Measurements from ENCODE around the gene PDK2. TPM values are rescaled to one million over a fixed set of nuclear protein-coding genes. Genes with fewer than 3 reads are reported as not detected.

The PDK2 gene
- polyA plus RNA-seq, 1 donor = 131 TPM

DNA sequence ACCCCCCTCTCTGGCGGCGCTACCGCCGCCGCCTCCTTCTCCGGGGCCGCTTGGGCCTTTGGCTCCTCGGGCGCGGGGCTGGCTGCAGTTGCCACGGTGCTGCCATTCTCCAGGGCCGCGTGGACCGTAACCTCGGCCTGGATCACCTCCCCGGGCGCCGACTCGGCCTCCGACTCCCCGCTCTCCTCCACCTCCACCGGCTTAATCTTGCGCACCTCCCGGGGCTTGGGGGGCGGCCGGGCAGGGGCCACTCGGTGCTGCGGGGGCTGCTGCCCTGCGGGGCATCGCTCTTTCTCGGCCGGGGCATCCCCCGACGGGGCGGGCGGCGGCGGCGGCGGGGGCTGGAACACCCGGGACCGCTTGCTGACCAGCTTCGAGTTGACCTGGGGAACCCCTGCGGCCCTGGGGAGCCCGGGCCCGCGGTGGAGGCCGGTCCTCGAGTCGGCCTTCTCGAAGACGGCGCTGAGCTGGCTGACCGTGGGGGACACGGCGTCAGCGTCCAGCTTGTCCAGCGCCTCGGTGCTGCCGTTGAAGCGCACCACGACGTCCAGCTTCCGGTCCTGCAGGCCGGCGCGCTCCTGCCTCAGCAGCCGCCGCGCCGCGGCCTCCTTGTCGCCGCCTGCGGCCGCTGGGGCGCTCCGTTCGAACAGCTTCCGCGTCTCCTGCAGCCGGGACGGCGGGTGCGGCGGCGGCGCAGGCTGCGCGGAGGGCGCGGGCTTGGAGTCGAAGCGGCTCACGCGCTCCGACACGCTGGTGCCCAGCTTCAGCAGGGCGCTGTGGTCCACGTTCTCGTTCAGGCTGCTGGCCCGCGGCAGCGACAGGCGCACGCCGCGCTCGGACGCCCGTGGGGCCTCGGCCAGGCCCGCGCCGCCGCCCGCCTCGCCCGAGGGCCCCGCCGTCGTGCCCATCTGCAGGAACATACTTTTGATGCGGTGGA lies 54.5 kb downstream of the PDK2 start:
- DNase-seq = no peak

DNA sequence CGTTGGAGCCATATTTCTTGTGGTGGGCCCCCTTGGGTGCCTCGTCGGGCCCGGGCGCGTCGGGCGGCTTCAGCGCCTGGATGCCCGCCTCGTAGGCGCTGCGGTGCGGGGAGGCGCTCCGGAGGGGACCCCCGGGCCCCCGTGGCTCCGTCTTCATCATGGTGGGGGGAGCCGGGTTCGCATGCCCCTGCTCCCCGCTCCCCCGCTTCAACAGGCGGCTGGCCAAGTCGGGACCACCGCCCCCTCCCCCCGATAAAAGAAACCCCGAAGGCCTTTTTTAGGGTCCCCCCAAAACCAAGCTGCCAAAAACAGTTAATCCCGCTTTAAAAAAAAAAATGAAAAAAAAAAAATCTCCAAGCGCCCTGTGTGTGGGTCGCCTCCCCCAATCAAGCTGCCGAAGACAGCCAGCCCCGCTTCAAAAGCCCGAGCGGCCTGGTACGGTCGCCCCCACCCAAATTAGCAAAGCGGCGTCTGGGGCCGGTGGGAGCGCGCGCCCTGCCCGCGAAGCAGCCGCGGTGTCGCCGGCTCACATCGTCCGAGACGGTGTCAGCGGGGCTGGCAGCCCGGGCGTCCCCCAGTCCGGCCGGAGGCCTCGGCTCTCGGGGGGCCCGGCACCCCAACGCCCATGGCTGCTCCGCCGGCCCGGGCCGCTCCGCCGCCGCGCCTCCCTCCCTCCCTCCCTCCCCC lies 55.3 kb downstream of the PDK2 start, which contains the start of gene PPP1R9B:
Gene PPP1R9B (minus strand): TSS at position 324 of the 687 bp plus-strand sequence. CDS start 164 bp downstream, at position 160.
- no peak for DNase-seq

DNA sequence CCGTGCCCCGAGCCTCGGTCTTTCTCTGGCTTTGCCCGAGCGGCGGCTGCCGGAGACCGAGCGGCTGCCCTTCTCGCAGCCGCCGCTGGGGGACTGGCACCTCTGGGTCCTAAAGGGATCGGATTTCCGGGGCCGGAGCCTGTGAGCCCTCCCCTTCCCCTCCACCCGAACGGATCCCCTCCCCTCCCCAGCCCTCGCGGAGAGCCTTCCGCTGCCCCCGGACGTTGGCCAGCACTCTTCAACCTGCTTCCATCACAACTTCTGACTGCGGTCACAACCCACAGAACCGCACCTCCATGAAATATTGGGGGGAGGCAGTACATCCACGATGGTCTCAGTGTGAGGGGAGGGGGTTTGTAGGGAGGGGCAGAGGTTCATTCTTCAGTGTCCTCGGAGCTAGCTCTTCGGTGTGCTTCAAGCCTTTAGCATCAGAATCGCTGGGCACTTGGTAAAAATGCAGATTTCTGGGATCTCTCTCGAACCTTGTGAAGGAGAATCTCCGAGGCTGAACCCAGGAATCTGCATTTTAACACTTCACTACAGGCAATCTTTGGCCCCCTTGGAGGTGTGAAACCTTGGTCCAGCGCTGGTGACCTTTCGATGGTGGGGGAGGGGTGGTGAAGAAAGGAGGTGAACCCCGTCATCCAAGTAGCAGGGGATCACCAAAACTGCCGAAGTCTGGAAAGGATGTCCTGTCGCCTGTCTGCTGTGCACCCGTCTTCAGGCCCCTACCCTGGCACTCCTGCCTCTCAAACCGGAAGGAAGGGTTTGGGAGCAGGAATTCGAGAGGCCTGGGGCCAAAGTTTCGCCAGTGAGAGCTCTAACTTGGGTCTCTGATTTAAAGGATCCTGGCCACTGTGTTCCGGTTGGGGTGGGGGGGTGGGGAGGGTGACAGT lies 56.1 kb downstream of the PDK2 start:
- peak; percentile 89 for DNase-seq

DNA sequence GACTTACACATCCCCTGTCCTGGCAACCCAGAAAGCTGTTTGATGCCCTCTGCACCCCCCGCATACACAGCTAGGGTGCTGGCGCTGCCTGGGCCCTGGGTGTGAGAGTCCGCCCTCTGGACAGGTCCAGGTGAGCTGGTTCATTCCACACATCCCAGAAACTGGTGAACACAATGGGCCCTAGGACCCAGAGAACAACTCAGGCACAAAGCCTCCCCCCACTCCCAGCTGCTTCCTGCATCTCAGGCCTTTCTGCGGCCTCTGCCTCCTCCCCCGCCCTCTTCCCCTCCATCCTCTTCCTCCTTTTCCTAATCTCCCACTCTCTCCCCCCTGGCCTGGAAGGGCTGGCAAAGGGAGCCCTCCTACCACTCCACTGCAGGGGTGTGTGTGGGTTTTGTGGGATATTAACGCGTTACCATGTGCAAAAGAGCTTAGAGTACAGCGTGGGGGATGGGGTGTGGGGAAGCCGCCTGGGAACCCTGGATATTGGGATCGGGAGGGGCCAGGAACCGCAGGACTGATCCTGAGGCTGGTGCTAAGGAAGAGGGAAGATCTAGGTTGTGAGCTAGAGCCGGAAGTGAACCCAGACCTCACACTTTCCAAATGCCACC lies 56.9 kb downstream of the PDK2 start:
- DNase-seq = peak; percentile 89

DNA sequence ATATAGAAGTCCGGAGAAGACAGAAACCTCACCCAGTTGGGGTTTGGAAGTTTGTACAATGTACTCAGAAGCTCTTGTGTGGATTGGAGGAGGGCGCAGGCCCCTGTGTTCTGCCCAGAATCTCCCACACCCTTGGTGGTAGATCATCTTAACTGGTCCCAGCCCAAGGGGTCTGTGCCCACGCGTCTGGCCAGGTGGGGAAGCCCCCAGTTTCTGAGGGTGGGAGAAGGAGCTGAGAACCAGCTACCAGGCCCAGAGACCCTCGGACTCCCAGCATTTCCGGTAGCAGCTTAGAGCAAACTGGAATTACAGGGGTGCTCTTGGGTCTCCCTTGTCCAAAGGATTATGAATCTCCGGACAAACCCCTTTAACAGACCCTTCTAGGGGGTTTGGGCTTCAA lies 57.6 kb downstream of the PDK2 start:
- DNase-seq = no peak

DNA sequence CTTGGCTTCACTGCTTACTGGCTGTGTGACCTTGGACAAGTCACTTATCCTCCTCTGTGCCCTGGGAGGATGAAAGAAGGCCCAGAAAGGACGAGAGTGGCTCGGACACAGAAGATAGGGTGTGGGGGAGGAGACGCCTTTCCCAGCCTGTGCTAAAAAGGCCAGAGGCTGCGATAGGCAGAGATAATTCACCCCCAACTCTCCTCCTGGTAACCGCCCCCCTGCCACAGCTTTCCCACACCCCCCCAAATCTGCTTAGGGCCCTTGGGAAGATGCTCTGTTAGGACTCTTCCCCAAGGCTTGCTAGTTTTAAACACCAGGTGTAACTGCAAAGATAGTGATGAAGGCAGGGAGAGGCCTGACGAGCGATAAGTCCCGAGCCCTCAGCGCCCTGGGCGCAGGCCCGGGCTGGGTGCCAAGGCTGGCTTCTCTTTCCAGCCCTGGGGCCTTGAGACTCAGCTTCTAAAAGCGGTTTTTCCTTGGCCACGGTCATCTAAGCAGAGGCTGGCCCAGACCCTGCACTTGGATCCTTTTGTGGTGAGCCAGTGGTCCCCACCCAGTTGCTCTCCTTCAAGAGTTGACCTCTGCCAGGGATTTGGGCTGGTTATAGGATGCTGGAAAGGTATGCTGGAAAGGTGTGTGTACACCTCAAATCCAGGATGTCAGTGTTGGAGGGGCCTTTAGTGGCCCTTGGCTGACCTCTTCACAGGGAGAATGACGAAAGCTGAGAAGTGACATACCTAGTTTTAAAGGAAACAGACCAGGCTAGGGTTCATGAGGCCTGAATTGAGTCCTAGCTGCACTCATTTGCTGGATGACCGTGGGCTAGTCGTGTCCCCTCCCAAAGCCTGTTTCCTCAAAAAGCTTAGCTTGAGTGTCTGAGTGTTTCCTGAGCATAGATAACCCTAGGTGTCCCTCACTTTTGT lies 58.8 kb downstream of the PDK2 start:
- DNase-seq = no peak

DNA sequence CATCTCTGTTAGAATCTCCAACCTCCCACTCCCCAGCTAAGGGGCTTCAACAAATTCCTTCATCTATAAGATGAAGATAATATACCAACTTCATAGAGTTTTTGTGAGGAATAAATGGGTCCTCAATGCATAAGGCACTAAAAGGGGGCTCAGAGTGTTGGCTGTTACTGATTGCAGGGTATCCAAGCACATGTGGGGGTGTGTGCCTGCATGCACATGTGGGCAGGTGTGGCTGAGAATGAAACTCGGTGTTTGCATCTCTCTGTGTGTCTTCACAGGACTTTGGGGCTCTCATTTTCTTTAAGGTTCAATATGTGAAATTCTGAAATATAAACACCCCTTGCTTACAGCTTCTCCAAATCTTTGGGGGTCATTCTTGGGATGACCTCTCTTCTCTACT lies 59.5 kb downstream of the PDK2 start:
- no peak for DNase-seq

DNA sequence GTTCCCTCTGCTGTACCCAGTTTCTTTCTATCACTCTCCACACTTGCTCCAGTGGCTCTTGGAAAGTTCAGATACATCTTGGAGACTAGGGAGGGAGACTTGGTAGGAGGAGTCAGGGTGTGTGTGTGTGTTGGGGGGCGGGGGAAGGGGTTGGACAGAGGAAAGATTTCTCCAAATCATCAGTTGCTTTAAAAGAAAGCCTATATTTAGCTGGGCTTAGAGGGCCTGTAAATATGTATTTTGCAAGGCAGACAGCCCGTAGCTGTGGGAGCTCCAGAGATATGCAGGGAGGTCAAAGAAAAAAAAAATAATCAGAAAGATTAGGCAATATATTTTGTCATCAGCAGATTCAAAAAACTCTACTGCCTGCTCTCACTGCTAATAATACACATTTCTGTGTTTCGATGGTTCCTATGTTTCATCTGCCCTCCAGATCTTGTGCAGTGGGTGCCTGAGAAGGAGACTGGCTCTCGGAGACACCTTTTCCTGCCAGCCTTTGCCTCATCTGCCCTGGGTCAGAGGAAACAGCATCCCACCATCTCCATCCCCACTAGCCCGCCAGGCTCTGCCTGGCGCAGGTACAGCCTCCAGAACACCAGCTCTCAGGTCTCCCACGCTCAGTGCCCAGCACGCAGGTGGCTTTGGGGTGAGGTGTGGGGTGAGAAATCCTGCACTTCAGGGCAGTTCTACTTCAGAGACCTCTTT lies 60.1 kb downstream of the PDK2 start:
- DNase-seq = no peak

DNA sequence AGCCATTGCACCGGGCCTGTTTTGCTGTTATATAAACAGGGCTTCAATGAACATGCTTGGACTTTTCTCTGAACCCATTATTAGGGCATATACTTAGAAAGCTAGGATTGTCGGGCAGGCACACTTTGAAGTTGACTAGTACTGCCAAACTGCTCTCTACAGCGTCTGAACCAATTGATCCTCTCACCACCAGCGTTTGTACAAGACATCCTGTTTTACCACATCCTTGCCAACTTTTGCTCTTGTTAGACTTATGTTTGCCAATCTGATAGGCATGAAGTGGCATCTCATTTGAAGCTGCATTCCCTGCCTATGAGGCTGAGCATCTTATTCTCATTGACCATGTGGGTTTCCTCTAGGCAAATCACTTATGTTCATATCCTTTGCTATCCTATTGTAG lies 62.7 kb downstream of the PDK2 start:
- no peak for DNase-seq

DNA sequence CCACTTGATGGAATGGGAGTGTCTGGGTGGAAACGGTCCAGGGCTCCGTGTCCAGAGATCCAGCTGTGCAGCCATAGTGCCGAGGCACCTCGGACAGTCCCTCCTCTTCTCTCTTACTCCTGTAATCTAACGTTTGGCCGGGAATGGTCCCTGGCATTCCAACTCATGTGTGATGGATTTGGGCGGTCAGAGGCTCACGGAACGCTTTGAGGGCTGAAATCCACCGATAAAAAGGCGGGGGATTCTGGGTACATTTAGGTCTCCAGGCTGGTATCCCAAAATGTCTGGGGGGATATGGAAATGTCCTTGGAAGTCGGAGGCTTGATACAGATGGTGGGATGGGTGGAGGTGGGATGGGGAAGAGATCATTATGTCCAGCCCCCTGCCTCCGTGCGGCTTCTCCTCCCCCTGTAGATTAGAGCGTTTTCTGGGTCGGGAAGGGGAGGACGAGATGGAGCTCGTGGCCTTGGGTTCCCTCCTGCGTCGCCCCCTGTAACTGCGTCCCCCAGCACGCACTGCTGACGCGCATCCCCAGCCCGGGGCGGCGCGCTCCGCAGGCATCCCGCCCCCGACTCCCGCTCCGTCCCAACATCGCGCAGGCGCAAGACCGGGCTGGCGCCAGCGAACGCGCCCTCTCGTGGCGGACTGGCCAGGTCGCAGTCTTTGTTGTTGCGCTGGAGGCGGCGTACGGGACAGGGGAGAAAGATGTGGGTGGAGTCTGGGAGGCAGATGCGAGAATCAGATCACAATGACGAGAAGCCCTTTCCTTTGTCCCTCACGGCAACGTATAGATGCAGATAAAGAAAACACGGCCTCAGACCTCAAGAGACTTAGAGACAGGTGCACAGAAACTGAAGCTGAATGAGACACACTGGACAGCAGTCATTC lies 66.1 kb downstream of the PDK2 start:
- peak; percentile 94 for DNase-seq

Other genes starting within 250 kb of the PDK2 start
- 0.67 TPM for gene TAC4, start 247.3 kb upstream of the PDK2 start, polyA plus RNA-seq (ENCODE audit: insufficient read length)
- 0.75 TPM for gene DLX4, start 126.2 kb upstream of the PDK2 start, polyA plus RNA-seq (ENCODE audit: insufficient read length)
- gene DLX3, start 100.1 kb upstream of the PDK2 start, polyA plus RNA-seq (ENCODE audit: insufficient read length) = 1.2 TPM
- gene ITGA3, start 39.2 kb upstream of the PDK2 start, polyA plus RNA-seq (ENCODE audit: insufficient read length) = 97.3 TPM
- gene SAMD14, start 34.8 kb downstream of the PDK2 start, polyA plus RNA-seq (ENCODE audit: insufficient read length) = 16.1 TPM
- gene PPP1R9B, start 55.3 kb downstream of the PDK2 start, polyA plus RNA-seq (ENCODE audit: insufficient read length) = 45.1 TPM
- 0.80 TPM for gene SGCA, start 70.7 kb downstream of the PDK2 start, polyA plus RNA-seq (ENCODE audit: insufficient read length)
- 397 TPM for gene COL1A1, start 106.3 kb downstream of the PDK2 start, polyA plus RNA-seq (ENCODE audit: insufficient read length)
- gene TMEM92, start 179.1 kb downstream of the PDK2 start, polyA plus RNA-seq (ENCODE audit: insufficient read length) = 2.2 TPM